Measurements from ENCODE around the gene CST3.

Gene CST3

DNA sequence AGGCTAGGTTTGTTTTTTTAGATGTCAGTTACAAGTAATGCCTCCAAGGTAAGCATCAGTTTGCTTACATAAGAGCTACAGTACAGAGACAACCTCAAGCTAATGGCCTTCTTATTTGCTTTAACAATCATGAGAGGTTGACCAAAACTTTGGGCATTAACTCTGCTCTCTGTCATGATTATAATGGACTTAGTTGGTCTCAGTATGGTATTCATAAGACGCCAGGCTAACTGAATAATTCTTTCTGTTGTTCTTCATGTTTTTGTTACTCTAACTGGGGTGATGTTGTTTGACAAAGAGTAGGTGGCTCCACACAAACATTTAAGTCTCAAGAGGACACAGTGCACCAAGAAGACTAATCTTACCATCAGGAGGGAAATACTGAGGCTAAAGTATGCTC lies 41.8 kb downstream of the CST3 start:
- no peak overlapping the region for H3K27ac ChIP-seq (ENCODE audit: low read depth, low read length)
- H3K9ac ChIP-seq (ENCODE audit: low read length) = no peak overlapping the region
- H3K4me3 ChIP-seq (ENCODE audit: low read length) = no peak overlapping the region
- H3K27me3 ChIP-seq (ENCODE audit: control insufficient read depth, insufficient read depth, low read length) = no peaks in the 10 kb centered on the region
- no peaks in the 10 kb centered on the region for H3K4me1 ChIP-seq (ENCODE audit: control insufficient read depth, insufficient read depth, low read length)
- no peaks in the 10 kb centered on the region for H3K36me3 ChIP-seq (ENCODE audit: control insufficient read depth, insufficient read depth, low read length)

DNA sequence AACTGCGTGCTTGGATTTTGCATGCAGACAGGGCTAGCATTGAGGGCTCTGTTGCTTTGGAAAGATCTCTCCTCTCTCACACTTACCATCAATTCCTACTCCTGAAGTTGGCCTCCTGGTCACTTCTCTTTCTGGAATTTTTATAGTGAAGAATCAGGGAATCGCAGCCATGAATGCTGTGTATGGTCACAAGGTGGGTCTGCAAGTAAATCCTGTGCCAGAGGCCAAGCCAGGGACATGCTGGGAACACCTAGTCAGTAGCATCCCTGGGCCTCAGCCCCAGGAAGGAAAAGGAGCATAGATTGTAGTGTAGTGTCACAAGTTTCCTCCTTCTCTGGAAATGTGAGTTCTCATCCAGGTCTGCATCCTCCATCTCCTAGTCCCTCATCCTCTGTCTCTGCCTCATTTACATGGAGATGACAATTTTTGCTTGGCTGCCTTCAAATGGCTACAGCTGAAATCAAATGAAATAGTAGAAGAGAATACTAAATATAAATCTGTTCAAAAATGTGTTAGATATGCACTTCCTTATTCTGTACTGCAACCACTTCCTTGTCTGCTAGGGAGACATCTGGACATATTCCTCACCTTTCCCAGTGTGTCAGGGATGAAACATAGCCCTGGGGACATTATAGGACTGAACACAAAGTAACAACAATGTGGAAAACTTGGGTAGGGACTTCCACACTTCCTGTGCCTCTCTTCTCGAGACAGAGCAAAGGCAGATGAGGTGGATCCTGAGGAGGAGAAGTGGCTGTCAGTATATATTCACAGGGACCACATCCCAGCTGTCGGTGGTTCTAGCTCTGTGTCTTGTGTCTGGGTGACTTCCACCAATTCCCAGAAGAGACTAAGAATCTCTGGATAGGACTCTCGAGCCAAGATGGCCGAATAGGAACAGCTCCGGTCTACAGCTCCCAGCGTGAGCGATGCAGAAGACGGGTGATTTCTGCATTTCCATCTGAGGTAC lies 49.0 kb downstream of the CST3 start:
- H3K36me3 ChIP-seq (ENCODE audit: control insufficient read depth, insufficient read depth, low read length) = no peaks in the 10 kb centered on the region
- no peak overlapping the region for H3K4me3 ChIP-seq (ENCODE audit: low read length)
- H3K27me3 ChIP-seq (ENCODE audit: control insufficient read depth, insufficient read depth, low read length) = peaks cover 2% of the 10 kb centered on the region
- no peak overlapping the region for H3K9ac ChIP-seq (ENCODE audit: low read length)
- H3K27ac ChIP-seq (ENCODE audit: low read depth, low read length) = no peak overlapping the region
- no peaks in the 10 kb centered on the region for H3K4me1 ChIP-seq (ENCODE audit: control insufficient read depth, insufficient read depth, low read length)

DNA sequence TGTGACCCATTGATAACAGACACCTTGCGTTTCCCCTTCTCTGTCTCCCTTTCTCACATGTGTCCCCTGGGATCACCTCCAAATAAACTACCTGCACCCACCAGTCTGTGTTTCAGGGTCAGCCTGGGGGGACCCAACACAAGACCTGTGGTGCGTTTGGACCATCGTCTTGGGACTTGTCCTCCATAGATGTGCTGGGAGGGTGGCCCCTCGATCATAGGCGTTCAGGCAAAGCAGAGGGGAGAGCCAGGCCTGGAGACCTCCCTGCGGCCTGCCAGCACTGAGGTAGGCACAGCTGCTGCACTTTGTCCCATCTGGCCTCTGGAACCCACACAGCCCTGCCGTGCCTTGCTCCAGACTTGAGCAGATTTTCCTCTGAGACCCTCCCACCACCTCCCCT lies 50.1 kb downstream of the CST3 start:
- Histone ChIP-seq H3K9ac (ENCODE audit: low read length) (no peak overlapping the region), H3K36me3 (ENCODE audit: control insufficient read depth, insufficient read depth, low read length) (no peaks in the 10 kb centered on the region), H3K4me3 (ENCODE audit: low read length) (no peak overlapping the region), H3K4me1 (ENCODE audit: control insufficient read depth, insufficient read depth, low read length) (no peaks in the 10 kb centered on the region), H3K27ac (ENCODE audit: low read depth, low read length) (no peak overlapping the region), H3K27me3 (ENCODE audit: control insufficient read depth, insufficient read depth, low read length) (peaks cover 2% of the 10 kb centered on the region)

DNA sequence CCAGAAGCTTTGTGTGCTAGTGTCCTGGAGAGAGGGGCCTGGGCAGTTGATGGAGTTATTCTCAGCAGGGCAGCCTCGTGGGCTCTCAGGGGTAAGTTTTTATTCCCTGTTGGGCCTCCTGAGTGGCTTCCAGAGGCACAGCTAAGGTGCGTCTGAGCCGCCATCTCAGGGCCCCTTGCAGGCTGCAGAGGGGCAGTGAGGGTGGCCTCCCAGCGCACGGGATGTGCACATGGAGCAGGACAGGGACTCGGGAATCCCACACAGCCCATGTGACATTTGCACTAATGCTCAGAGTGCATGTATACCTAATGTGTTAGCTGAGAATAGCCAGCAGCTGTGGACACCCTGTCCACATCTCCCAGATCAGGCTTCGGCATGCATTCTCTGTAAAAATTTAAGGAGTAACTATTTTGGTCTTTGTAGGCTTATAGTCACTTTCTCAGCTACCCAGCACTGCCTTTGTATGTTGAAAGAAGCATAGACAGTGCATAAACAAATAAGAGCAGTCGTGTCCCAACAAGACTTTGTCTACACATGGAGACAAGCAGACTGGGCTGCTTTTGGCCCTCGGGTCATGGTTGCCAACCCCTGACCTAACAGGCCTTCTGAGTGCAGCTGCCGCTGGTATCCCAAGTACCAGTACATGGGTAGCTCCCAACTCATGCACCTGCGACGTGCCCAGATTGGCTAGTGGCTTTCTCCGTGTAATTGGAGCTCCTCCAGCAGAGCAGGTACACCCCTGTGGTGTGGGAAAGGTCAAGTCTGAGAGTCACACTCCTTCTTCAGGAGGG lies 50.8 kb downstream of the CST3 start:
- Histone ChIP-seq H3K27ac (ENCODE audit: low read depth, low read length) (no peak overlapping the region), H3K4me1 (ENCODE audit: control insufficient read depth, insufficient read depth, low read length) (no peaks in the 10 kb centered on the region)

DNA sequence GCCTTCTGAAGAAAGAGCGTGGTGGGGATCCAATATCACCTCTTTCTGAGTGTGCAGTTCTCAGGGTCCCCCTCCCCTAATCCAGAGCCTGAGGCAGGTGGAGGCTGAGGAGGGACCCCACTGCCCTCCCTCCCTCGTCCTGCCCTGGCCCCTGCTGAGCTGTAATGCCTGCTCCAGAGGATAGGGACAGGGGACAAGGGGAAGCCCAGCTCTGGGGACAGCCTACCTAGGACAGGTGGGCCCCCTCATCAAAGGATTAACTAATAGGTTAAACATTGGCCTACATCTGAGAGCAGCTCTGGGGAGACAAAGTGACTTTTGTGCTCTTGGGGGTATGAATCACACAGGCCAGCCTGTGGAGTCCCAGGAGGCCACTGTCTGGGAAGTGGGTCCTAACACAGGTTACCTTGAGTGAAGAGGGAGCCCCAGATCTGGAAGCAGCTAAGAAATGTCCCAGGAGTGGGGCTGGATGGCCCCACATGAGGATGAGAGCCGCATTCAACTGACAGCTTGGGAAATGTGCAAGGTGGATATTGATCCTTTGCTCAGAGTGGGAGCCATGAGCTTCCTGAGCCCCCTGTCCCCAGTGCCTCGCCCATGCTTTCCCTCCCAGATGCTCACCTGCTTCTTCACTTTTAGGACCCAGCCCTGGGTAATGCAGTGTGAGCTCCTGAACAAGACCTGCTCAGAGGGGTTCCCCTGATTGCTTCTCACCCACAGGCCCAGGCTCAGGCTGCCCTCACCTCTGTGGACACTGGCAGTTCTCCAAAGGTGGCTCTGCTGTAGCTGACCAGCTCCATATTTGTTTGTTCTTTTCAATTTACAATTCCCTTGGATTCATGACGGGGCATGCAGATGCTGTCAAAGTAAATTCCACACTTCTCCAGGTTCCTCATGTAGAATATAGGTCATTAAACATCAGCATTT lies 51.7 kb downstream of the CST3 start:
- no peak overlapping the region for H3K9ac ChIP-seq (ENCODE audit: low read length)
- H3K27me3 ChIP-seq (ENCODE audit: control insufficient read depth, insufficient read depth, low read length) = peaks cover 2% of the 10 kb centered on the region
- H3K4me3 ChIP-seq (ENCODE audit: low read length) = no peak overlapping the region
- no peaks in the 10 kb centered on the region for H3K4me1 ChIP-seq (ENCODE audit: control insufficient read depth, insufficient read depth, low read length)
- H3K27ac ChIP-seq (ENCODE audit: low read depth, low read length) = no peak overlapping the region
- no peaks in the 10 kb centered on the region for H3K36me3 ChIP-seq (ENCODE audit: control insufficient read depth, insufficient read depth, low read length)

More for the DNA sequence above, 50.8 kb downstream of the CST3 start:
- no peaks in the 10 kb centered on the region for H3K36me3 ChIP-seq (ENCODE audit: control insufficient read depth, insufficient read depth, low read length)
- H3K27me3 ChIP-seq (ENCODE audit: control insufficient read depth, insufficient read depth, low read length) = peaks cover 2% of the 10 kb centered on the region
- H3K4me3 ChIP-seq (ENCODE audit: low read length) = no peak overlapping the region
- no peak overlapping the region for H3K9ac ChIP-seq (ENCODE audit: low read length)

DNA sequence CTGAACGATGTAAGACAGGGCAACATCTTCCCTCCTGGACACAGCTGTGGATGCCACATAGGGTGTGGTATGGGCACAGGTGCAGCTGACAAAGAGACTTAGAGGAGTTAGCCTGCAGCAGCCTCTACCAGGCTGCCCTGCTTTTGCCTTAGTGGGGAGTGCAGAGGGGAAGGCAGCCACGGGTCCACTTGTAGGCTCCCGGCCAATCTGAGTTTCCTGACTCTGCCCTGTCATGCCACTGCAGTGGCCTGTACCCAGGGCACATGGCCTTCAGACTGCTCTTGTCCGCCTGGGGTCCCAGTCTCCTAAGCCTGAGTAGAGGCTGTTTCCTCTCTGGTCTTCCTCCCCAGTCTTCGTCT lies 52.3 kb downstream of the CST3 start:
- Histone ChIP-seq H3K4me1 (ENCODE audit: control insufficient read depth, insufficient read depth, low read length) (no peaks in the 10 kb centered on the region), H3K27ac (ENCODE audit: low read depth, low read length) (no peak overlapping the region), H3K9ac (ENCODE audit: low read length) (no peak overlapping the region), H3K36me3 (ENCODE audit: control insufficient read depth, insufficient read depth, low read length) (no peaks in the 10 kb centered on the region), H3K4me3 (ENCODE audit: low read length) (no peak overlapping the region), H3K27me3 (ENCODE audit: control insufficient read depth, insufficient read depth, low read length) (peaks cover 2% of the 10 kb centered on the region)

DNA sequence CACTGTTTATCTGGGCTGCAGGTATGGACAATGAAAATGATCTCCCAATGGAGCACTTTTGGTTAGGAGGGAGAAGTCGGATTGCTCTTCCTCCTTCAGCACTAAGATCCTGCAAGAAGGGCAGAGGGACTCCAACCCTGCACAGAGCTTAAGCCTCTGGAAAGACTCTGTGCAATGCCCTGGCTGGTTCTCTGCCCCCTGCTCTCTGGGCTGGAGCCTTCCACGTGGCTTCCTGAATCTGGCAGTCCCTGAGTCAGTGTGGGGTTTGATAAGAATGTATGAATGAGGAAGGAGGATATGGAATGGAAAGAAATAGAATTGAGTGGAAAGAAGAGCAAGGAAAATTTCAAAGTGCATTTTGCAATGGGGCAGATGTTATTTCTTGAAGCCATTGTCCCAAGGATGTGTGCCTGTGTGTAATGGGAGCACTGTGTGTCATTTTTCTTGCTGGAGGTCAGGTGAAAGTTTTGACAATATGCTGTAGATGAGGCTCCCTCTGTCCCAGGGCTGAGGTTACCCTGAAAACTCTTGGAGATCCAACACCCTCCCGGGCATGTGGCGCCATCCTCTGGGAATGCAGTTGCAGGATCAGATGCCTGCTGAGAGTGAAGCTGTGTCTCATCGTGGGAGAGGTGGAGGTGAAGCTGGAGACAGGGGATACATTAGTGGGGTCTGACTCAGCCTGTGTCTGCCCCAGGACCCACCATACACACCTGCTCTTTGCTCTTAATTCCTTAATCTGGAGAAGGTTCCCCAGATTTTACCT lies 53.1 kb downstream of the CST3 start:
- peaks cover 2% of the 10 kb centered on the region for H3K27me3 ChIP-seq (ENCODE audit: control insufficient read depth, insufficient read depth, low read length)
- H3K36me3 ChIP-seq (ENCODE audit: control insufficient read depth, insufficient read depth, low read length) = no peaks in the 10 kb centered on the region
- H3K27ac ChIP-seq (ENCODE audit: low read depth, low read length) = no peak overlapping the region
- H3K4me3 ChIP-seq (ENCODE audit: low read length) = no peak overlapping the region
- no peaks in the 10 kb centered on the region for H3K4me1 ChIP-seq (ENCODE audit: control insufficient read depth, insufficient read depth, low read length)
- no peak overlapping the region for H3K9ac ChIP-seq (ENCODE audit: low read length)

Measured in rectal smooth muscle tissue (tissue), 1 donor.